K562 (cell line): ENCODE measurements around the gene CRYBA1. TPM values are rescaled to one million over a fixed set of nuclear protein-coding genes. Genes with fewer than 3 reads are reported as not detected.
A peak's percentile ranks its signal among the peaks of the same experiment; 100 is the strongest.

ENCODE experiments used
- ATAC-seq: fragments of 200-7000 bp; cut with Tn5 transposase; 3 replicates; pipeline ENCODE4 v1.9.1; 2020; ENCODE audit warnings: moderate library complexity
- BruUV-seq: library from RNA; stranded (reverse); fragments of 400-500 nt; replicated peaks from 2 replicates; lab custom pipeline; 2021; lab: Mats Ljungman, UMichigan
- CTCF ChIA-PET: fragments of 300-600 bp; formaldehyde crosslinking; extraction: SDS; loops from one replicate; lab custom pipeline; 2021; ENCODE audit warnings: low intra/inter-chr PET ratio; lab: Yijun Ruan, JAX
- POLR2A ChIA-PET: fragments of 300-600, 350-650 bp; sonication (Branson Sonifier 250); formaldehyde crosslinking; extraction: SDS; loops from one replicate; lab custom pipeline; 2021; ENCODE audit warnings: antibody characterized with exemption, inconsistent platforms; lab: Yijun Ruan, JAX
- DNase-seq, 4 experiments: peaks; one replicate each; pipeline versions ENCODE4 v3.0.0 to v3.0.0-alpha.2; 2011 to 2018; ENCODE audit warnings: low spot score in 3 of 4, mixed read lengths in 3 of 4; ENCODE audit errors: extremely low read depth in 1 of 4
- FAIRE-seq: peaks from 2 replicates; lab custom pipeline; 2011; peaks lifted over from hg19 to GRCh38; lab: Jason Lieb, UNC
- H2AFZ ChIP-seq: 2 replicates; pipeline ENCODE4 v1.6.0; 2011; ENCODE audit warnings: low read depth, low read length, control low read depth, inconsistent platforms
- H3K27ac ChIP-seq: fragments of 200-600 bp; 3 replicates; pipeline ENCODE4 v1.8.0; 2011; ENCODE audit warnings: low read depth, mild to moderate bottlenecking, control low read depth, inconsistent platforms, low read length, moderate library complexity, mixed read lengths; ENCODE audit errors: extremely low read depth
- H3K27me3 ChIP-seq, 2 experiments: fragments of 300-600 bp in 1 of 2; 2 replicates in 1 of 2; 3 replicates in 1 of 2; pipeline versions ENCODE4 v1.6.0 to v1.8.0; 2011; ENCODE audit warnings: inconsistent platforms in 2 of 2, low read length in 2 of 2, mild to moderate bottlenecking in 1 of 2, mixed read lengths in 1 of 2, moderate library complexity in 1 of 2; ENCODE audit not compliant: control insufficient read depth in 2 of 2, insufficient read depth in 2 of 2
- H3K36me3 ChIP-seq: fragments of 300-600 bp; 3 replicates; pipeline ENCODE4 v1.8.0; 2011; ENCODE audit warnings: mild to moderate bottlenecking, low read length, inconsistent platforms; ENCODE audit not compliant: control insufficient read depth, insufficient read depth
- H3K4me1 ChIP-seq, 2 experiments: fragments of 200-600 bp in 1 of 2; replicated peaks in 1 of 2; 2 replicates in 1 of 2; 3 replicates in 1 of 2; pipeline versions ENCODE4 v1.5.1 to v1.8.0; 2011; ENCODE audit warnings: inconsistent platforms in 2 of 2, low read length in 2 of 2, mild to moderate bottlenecking in 1 of 2, mixed read lengths in 1 of 2, moderate library complexity in 1 of 2; ENCODE audit not compliant: control insufficient read depth in 2 of 2, insufficient read depth in 2 of 2
- H3K4me2 ChIP-seq: 2 replicates; pipeline ENCODE4 v1.6.1; 2011; ENCODE audit warnings: low read length, control low read depth, inconsistent platforms, mixed read lengths; ENCODE audit not compliant: insufficient read depth
- H3K4me3 ChIP-seq: fragments of 200-600 bp; sonication (generic), shearing (Covaris generic); 2 replicates; pipeline ENCODE4 v1.5.1; 2016; ENCODE audit warnings: control low read depth, inconsistent platforms
- H3K79me2 ChIP-seq: fragments of 200-600 bp; 3 replicates; pipeline ENCODE4 v1.8.0; 2011; ENCODE audit warnings: low read length, inconsistent platforms; ENCODE audit not compliant: control insufficient read depth, insufficient read depth
- H3K9ac ChIP-seq, 2 experiments: 2 replicates each; pipeline versions ENCODE4 v1.6.0 to v1.6.1; 2011; ENCODE audit warnings: low read depth in 2 of 2, low read length in 2 of 2, control low read depth in 1 of 2, inconsistent platforms in 1 of 2, mild to moderate bottlenecking in 1 of 2, mixed read lengths in 1 of 2; ENCODE audit not compliant: insufficient read depth in 1 of 2
- H3K9me1 ChIP-seq: one replicate; pipeline ENCODE4 v1.6.0; 2011; ENCODE audit warnings: inconsistent platforms, mild to moderate bottlenecking, low read length, moderate library complexity; ENCODE audit not compliant: control insufficient read depth, insufficient read depth
- H3K9me3 ChIP-seq: replicated peaks from 2 replicates; pipeline ENCODE4 v1.5.1; 2011; ENCODE audit warnings: low read depth, low read length, inconsistent platforms; ENCODE audit not compliant: control insufficient read depth, insufficient read depth
- H4K20me1 ChIP-seq: replicated peaks from 2 replicates; pipeline ENCODE4 v1.6.1; 2011; ENCODE audit warnings: low read length, inconsistent platforms, mixed read lengths; ENCODE audit not compliant: control insufficient read depth, insufficient read depth
- ASH1L ChIP-seq: fragments of 450-650 bp; IDR thresholded peaks from 2 replicates; pipeline ENCODE4 v1.6.1; 2018; ENCODE audit warnings: borderline replicate concordance, mild to moderate bottlenecking, low read depth; ENCODE audit not compliant: partially characterized antibody
- POLR2B ChIP-seq: fragments of 450-650 bp; IDR thresholded peaks from 2 replicates; pipeline ENCODE4 v1.6.1; 2018; ENCODE audit warnings: low read depth; ENCODE audit not compliant: partially characterized antibody
- ZFPM2 ChIP-seq: fragments of 250-450 bp; sonication (Bioruptor Pico); IDR thresholded peaks from 2 replicates; pipeline ENCODE4 v1.5.1; 2022; ENCODE audit warnings: mild to moderate bottlenecking
- WGBS: fragments of 100-300 bp; shearing (Covaris generic); methylation state at CpG from one replicate; pipeline ENCODE4 v1.1.6; 2016; ENCODE audit warnings: low coverage, mixed read lengths; ENCODE audit not compliant: insufficient coverage; ENCODE audit errors: missing lambda C conversion rate; 5-methylcytosine and 5-hydroxymethylcytosine counted together
- in situ Hi-C: fragments of 300-500 bp; cut with MboI; formaldehyde crosslinking; loops from 4 replicates; pipeline ENCODE4 v1.15.0; 2018; ENCODE audit warnings: inconsistent platforms, mixed read lengths
- intact Hi-C: fragments of 100-400 bp; cut with micrococcal nuclease; formaldehyde crosslinking; loops from 2 replicates; pipeline ENCODE4 v1.14.2; 2022
- polyA plus RNA-seq, 8 experiments: library from polyadenylated mRNA; depleted of rRNA in 4 of 8; stranded (reverse) in 5 of 8; unstranded in 3 of 8; fragments of >200 nt; fragmentation: Nextera tagmentation in 2 of 8; fragmentation: Illumina TruSeq in 1 of 8; extraction: Ambion mirVana in 2 of 8; extraction: Trizol in 1 of 8; gene quantifications; 2 replicates each; pipeline versions ENCODE4 v1.2.1 to v1.2.3, GENCODE V29; 2011 to 2014; ENCODE audit warnings: inconsistent platforms in 1 of 8, missing spikeins in 1 of 8
- total RNA-seq, 7 experiments: library from RNA; depleted of rRNA in 6 of 7; stranded (reverse); fragments of >200 nt in 6 of 7; fragmentation: Illumina TruSeq in 2 of 7; extraction: Trizol in 2 of 7; gene quantifications; 2 replicates each; pipeline versions ENCODE4 v1.2.1 to v1.2.3, GENCODE V29; 2011 to 2021; ENCODE audit warnings: low replicate concordance in 1 of 7
- TF ChIP-seq, protein P1 (sequence below): fragments of 250-450 bp; sonication (Bioruptor Pico); IDR thresholded peaks from 2 replicates; pipeline ENCODE4 v1.5.0; 2022; ENCODE audit warnings: mild to moderate bottlenecking

The CRYBA1 gene
- total and polyA plus RNA-seq, 9 of the 15 experiments (the other 6 are each of a cell fraction or from before 2014, with no cell fraction given), result not detected

DNA sequence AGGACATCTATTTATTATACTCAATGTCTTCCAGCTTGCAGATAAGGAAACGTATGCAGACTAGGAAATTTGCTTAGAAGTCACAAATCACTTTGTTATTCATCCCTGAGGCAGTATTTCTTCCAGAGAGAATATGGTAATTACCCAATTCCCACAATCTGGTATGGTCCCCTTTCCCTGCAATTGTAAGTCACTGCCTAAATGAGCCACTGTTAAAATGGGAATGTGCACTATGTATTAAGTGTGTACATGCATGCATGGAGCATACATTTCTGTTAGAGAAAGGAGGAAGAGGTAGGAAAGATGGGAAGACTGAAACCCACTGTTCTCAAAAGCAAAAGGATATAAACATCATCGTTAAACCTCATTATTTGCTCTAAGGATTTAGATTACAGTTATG lies 37.3 kb downstream of the CRYBA1 start:
- no peak overlapping the region for H3K27ac ChIP-seq
- ChIA-PET POLR2A (interaction anchor here (0.6 to 1.4 kb wide), 4 partner anchors 8 to 713 kb away, joined by 3 to 7 read pairs (median 4); partner anchors contain the start of gene PIGS), CTCF (no interaction called here)
- BruUV-seq, result no TSS peak
- H3K4me2 ChIP-seq, result 0 out of 2 replicates have a peak overlapping the region, but pooled peaks have one; percentile 8
- no peak for DNase-seq
- TF ChIP-seq, protein P1, sequence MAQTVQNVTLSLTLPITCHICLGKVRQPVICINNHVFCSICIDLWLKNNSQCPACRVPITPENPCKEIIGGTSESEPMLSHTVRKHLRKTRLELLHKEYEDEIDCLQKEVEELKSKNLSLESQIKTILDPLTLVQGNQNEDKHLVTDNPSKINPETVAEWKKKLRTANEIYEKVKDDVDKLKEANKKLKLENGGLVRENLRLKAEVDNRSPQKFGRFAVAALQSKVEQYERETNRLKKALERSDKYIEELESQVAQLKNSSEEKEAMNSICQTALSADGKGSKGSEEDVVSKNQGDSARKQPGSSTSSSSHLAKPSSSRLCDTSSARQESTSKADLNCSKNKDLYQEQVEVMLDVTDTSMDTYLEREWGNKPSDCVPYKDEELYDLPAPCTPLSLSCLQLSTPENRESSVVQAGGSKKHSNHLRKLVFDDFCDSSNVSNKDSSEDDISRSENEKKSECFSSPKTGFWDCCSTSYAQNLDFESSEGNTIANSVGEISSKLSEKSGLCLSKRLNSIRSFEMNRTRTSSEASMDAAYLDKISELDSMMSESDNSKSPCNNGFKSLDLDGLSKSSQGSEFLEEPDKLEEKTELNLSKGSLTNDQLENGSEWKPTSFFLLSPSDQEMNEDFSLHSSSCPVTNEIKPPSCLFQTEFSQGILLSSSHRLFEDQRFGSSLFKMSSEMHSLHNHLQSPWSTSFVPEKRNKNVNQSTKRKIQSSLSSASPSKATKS (CRISPR knock-in tag), result no peak
- TF ChIP-seq ZFPM2 (CRISPR knock-in tag) (no peak), POLR2B (peak; percentile 24), ASH1L (no peak)
- H3K9me1 ChIP-seq, result no peaks in the 10 kb centered on the region
- H4K20me1 ChIP-seq, result peaks cover 29% of the 10 kb centered on the region
- intact Hi-C loops (no loop called here), in situ Hi-C loops (no loop called here)
- no peak overlapping the region for H3K4me3 ChIP-seq
- H3K79me2 ChIP-seq, result peaks cover 97% of the 10 kb centered on the region
- FAIRE-seq, result no peak
- H3K9me3 ChIP-seq, result no peaks in the 10 kb centered on the region
- no peak overlapping the region for H2AFZ ChIP-seq
- H3K4me1 ChIP-seq, result no peaks in the 10 kb centered on the region; a peak in 1 of 5 replicates
- H3K27me3 ChIP-seq, result no peaks in the 10 kb centered on the region
- ATAC-seq, result no peak
- 58% methylated on average over 2 of the region's 2 CpGs for WGBS
- H3K36me3 ChIP-seq, result peaks cover 94% of the 10 kb centered on the region
- H3K9ac ChIP-seq, result no peak overlapping the region
